ENCODE results near the gene ZNF638.

Gene ZNF638

DNA sequence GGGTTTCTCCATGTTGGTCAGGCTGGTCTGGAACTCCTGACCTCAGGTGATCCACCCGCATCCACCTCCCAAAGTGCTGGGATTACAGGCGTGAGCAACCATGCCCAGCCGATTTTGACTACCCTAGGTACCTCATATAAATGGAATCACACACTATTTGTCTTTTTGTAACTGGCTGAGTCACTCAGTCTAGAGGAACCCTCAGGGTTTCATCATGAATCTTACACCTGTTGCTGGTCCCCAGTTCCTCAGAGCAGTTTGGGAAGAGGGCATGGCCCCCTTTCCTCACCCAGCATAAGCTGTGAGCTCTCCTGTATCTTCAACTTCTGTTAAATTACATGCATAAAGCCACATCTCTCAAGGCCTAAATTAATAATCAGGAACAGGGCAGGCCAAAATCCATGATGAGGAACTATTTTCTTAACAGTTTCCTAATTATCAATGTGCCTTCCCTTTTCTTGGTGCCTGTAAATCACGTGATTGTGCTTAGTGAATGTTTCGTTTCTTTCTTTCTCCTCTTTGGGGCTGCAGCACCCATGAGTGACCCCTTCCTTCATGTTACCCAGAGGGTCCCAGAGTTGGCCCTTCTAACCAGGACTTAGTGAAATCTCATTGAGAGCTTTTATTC lies 142.6 kb downstream of the ZNF638 start:
- H3K4me3 ChIP-seq (ENCODE audit: low read depth, low read length), result no peak overlapping the region
- DNase-seq (ENCODE audit: low read depth), result no peak
- TF ChIP-seq, protein P1, sequence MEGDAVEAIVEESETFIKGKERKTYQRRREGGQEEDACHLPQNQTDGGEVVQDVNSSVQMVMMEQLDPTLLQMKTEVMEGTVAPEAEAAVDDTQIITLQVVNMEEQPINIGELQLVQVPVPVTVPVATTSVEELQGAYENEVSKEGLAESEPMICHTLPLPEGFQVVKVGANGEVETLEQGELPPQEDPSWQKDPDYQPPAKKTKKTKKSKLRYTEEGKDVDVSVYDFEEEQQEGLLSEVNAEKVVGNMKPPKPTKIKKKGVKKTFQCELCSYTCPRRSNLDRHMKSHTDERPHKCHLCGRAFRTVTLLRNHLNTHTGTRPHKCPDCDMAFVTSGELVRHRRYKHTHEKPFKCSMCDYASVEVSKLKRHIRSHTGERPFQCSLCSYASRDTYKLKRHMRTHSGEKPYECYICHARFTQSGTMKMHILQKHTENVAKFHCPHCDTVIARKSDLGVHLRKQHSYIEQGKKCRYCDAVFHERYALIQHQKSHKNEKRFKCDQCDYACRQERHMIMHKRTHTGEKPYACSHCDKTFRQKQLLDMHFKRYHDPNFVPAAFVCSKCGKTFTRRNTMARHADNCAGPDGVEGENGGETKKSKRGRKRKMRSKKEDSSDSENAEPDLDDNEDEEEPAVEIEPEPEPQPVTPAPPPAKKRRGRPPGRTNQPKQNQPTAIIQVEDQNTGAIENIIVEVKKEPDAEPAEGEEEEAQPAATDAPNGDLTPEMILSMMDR (IDR thresholded peaks at IDR 0.05; ENCODE audit: insufficient read depth, low read depth, low read length, missing control alignments), result no peak

DNA sequence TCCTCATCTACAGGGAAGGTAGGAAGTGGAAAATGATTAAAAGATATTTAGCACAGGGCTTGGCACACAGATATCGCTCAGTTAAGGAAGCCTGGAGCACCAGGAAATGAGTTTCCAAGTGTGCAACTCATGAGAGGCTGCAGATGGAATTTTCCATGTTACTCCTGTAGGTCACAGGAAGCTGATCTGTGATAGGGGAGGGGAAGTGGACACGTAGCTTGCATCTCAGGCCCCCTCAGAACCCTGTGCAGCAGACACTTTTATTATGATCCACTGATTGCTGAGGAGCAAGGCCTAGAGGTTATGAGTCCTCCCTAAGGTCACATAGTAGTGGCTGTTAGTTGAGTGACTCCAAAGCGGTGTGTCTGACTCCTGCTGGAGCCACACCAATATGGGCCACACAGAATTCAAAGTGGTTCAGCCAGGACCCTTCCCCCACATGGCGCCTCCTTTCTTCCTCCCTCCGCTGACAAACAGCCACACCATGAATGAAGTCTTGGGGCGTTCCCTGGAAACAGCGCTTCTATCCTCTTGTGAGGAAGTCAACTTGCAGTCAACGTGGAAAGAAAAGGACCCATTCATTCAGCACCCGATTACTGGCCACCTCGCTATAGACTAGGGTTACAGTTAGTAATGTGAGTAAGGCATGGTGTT lies 143.3 kb downstream of the ZNF638 start:
- TF ChIP-seq, protein P1 (IDR thresholded peaks at IDR 0.05; ENCODE audit: insufficient read depth, low read depth, low read length, missing control alignments), result no peak
- H3K4me3 ChIP-seq (ENCODE audit: low read depth, low read length), result no peak overlapping the region
- no peak for DNase-seq (ENCODE audit: low read depth)

- TF ChIP-seq, protein P1 (IDR thresholded peaks at IDR 0.05; ENCODE audit: insufficient read depth, low read depth, low read length, missing control alignments), result no peak
- no peak overlapping the region for H3K4me3 ChIP-seq (ENCODE audit: low read depth, low read length)
- no peak for DNase-seq (ENCODE audit: low read depth)
Measured at GRCh38 chr2:71476495-71476894, 144.9 kb downstream of the ZNF638 start.

- no peak overlapping the region for H3K4me3 ChIP-seq (ENCODE audit: low read depth, low read length)
- TF ChIP-seq, protein P1 (IDR thresholded peaks at IDR 0.05; ENCODE audit: insufficient read depth, low read depth, low read length, missing control alignments), result no peak
- DNase-seq (ENCODE audit: low read depth), result no peak
Measured at GRCh38 chr2:71477231-71477691, 145.7 kb downstream of the ZNF638 start.

DNA sequence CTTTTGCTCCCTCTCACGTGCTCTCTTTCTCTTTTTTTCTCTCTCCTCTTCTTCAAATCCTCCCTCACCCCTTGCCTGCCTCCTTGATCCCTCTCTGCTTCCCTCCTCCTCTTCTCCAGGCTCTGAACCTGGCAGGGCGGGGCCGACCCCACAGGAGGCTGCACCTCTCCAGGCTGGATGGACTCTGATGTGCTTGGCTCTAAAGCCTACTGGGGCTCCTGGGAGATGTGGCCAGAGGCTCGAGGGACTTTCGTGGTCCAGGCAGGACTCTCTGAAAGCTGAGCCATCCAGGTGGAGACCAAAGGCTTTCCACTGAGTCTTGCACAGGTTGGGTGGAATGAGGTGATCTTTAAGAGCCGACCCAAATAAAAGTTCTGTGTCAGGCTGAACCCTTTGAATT lies 147.2 kb downstream of the ZNF638 start:
- TF ChIP-seq, protein P1 (IDR thresholded peaks at IDR 0.05; ENCODE audit: insufficient read depth, low read depth, low read length, missing control alignments), result no peak
- H3K4me3 ChIP-seq (ENCODE audit: low read depth, low read length), result no peak overlapping the region
- no peak for DNase-seq (ENCODE audit: low read depth)

- no peak for DNase-seq (ENCODE audit: low read depth)
- H3K4me3 ChIP-seq (ENCODE audit: low read depth, low read length), result no peak overlapping the region
- TF ChIP-seq, protein P1 (IDR thresholded peaks at IDR 0.05; ENCODE audit: insufficient read depth, low read depth, low read length, missing control alignments), result no peak
Measured at GRCh38 chr2:71479261-71479660, 147.7 kb downstream of the ZNF638 start.

Measured in GM12865 (cell line).